T-helper 2 cell treated with Interferon-gamma antibody and Interleukin-4, amounts not matched to agents 5 μg/mL and 100 μg/mL, for 36 hours (primary cell): Measurements from ENCODE around the gene RANGRF.

Source experiments
- DNase-seq: peaks from one replicate; pipeline ENCODE4 v3.0.0; 2021; ENCODE audit warnings: low spot score
- H3K27ac Mint-ChIP-seq: one replicate; pipeline ENCODE4 v1.8.0; 2021; ENCODE audit warnings: mild to moderate bottlenecking, mixed read lengths
- H3K27me3 Mint-ChIP-seq: one replicate; pipeline ENCODE4 v1.8.0; 2021; ENCODE audit warnings: low read depth, mixed read lengths
- H3K36me3 Mint-ChIP-seq: one replicate; pipeline ENCODE4 v1.8.0; 2021; ENCODE audit warnings: low read depth, mixed read lengths
- H3K4me1 Mint-ChIP-seq: one replicate; pipeline ENCODE4 v1.8.0; 2021; ENCODE audit warnings: low read depth, mixed read lengths
- H3K4me3 Mint-ChIP-seq: one replicate; pipeline ENCODE4 v1.8.0; 2022; ENCODE audit warnings: mild to moderate bottlenecking, moderate library complexity, mixed read lengths
- H3K9me3 Mint-ChIP-seq: one replicate; pipeline ENCODE4 v1.8.0; 2021; ENCODE audit warnings: mixed read lengths

The RANGRF gene

GRCh38 chr17:8333281-8333680, 44.8 kb downstream of the RANGRF start:
- Mint-ChIP-seq H3K27me3 (peaks cover 6% of the 10 kb centered on the region), H3K27ac (no peak overlapping the region), H3K4me3 (no peak overlapping the region), H3K36me3 (no peaks in the 10 kb centered on the region), H3K9me3 (no peaks in the 10 kb centered on the region), H3K4me1 (peaks cover 3% of the 10 kb centered on the region)
- no peak for DNase-seq

- Mint-ChIP-seq H3K4me3 (no peak overlapping the region), H3K36me3 (no peaks in the 10 kb centered on the region), H3K27me3 (peaks cover 4% of the 10 kb centered on the region), H3K4me1 (peaks cover 5% of the 10 kb centered on the region), H3K9me3 (no peaks in the 10 kb centered on the region), H3K27ac (no peak overlapping the region)
- no peak for DNase-seq
Observed at GRCh38 chr17:8337802-8338752, 49.6 kb downstream of the RANGRF start.

- Mint-ChIP-seq H3K27ac (no peak overlapping the region), H3K36me3 (no peaks in the 10 kb centered on the region), H3K4me1 (peaks cover 5% of the 10 kb centered on the region), H3K9me3 (no peaks in the 10 kb centered on the region), H3K4me3 (no peak overlapping the region), H3K27me3 (peaks cover 4% of the 10 kb centered on the region)
- DNase-seq, result no peak
Observed at GRCh38 chr17:8338753-8339140, 50.3 kb downstream of the RANGRF start.

- no peaks in the 10 kb centered on the region for H3K36me3 Mint-ChIP-seq
- peaks cover 5% of the 10 kb centered on the region for H3K4me1 Mint-ChIP-seq
- no peak for DNase-seq
- H3K27ac Mint-ChIP-seq, result no peak within 1 kb of the TSS
- no peaks in the 10 kb centered on the region for H3K9me3 Mint-ChIP-seq
- peaks cover 4% of the 10 kb centered on the region for H3K27me3 Mint-ChIP-seq
- no peak within 1 kb of the TSS for H3K4me3 Mint-ChIP-seq
Observed at GRCh38 chr17:8339540-8339939, 51.1 kb downstream of the RANGRF start, which contains the start of gene ODF4. TSS of gene ODF4 (plus strand) at chr17:8339840. CDS start at chr17:8340052, 212 bp downstream.
